ENCODE results near the gene GPR141. TPM values are rescaled to one million over a fixed set of nuclear protein-coding genes. Genes with fewer than 3 reads are reported as not detected.

Gene GPR141
- total RNA-seq, 4 donors from 2014 or later, result 0.80 to 2.0 TPM; not detected in 2

DNA sequence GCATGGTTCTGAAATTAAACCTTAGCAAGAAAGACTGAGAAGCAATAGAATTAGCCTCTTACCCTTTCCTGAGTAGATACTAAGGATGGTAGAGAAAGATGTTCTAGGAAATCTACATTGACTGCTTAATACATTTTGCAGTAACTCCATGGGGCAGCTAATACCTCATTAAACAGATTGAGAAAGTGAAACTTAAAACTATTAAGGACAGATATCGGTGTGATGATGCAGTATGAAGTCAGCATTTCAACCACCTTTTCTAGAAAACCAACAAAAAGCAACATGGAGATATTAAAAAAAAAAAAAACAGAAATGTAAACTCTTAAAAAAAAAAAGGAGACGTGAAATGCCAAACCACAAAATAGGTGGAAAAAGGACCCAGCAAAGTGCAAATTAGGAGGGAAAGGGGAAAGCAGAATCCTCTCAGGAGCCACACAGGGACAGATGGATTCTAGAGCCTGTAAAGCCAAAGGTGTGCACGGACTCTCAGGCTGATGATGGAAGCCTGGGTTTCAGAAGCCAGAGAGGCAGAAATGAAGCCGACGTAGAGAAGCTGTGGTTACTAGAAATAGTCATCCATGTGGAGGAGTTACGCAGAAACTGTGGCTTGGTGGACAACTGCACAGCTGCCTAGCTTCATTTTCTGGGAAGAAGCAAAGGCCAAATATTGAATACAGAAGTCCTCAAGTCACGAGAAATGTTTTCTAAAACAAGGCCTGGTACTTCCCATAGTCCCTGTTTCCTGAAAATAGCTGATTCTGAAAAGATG, 38.1 kb upstream of the GPR141 start:
- no peak overlapping the region for H3K27ac ChIP-seq
- H3K4me3 ChIP-seq, result no peak overlapping the region
- no peaks in the 10 kb centered on the region for H3K36me3 ChIP-seq
- no peak for DNase-seq (ENCODE audit: low spot score in 2 of 2)
- no peaks in the 10 kb centered on the region for H3K4me1 ChIP-seq
- TF ChIP-seq EP300 (IDR thresholded peaks at IDR 0.05) (no peak), CTCF (IDR thresholded peaks at IDR 0.05) (no peak), POLR2AphosphoS5 (IDR thresholded peaks at IDR 0.05) (no peak), POLR2A (IDR thresholded peaks at IDR 0.05) (no peak)
- WGBS, result 69% methylated on average over 7 of the region's 7 CpGs
- no peaks in the 10 kb centered on the region for H3K27me3 ChIP-seq
- no peaks in the 10 kb centered on the region for H3K9me3 ChIP-seq

- WGBS, result 47% methylated on average over 1 of the region's 1 CpG
- H3K27ac ChIP-seq, result no peak overlapping the region
Measured at GRCh38 chr7:37656913-37657530, 26.5 kb upstream of the GPR141 start.

GRCh38 chr7:37657816-37658215, 25.8 kb upstream of the GPR141 start:
- WGBS, result 69% methylated on average over 1 of the region's 1 CpG
- no peak for DNase-seq (ENCODE audit: low spot score in 2 of 2)
- Histone ChIP-seq H3K27me3 (no peaks in the 10 kb centered on the region), H3K27ac (no peak overlapping the region), H3K4me1 (no peaks in the 10 kb centered on the region), H3K9me3 (no peaks in the 10 kb centered on the region), H3K4me3 (no peak overlapping the region), H3K36me3 (no peaks in the 10 kb centered on the region)
- no peak for TF ChIP-seq EP300 (IDR thresholded peaks at IDR 0.05)
- no peak for TF ChIP-seq CTCF (IDR thresholded peaks at IDR 0.05)

More at GRCh38 chr7:37656913-37657530, 26.5 kb upstream of the GPR141 start:
- Histone ChIP-seq H3K4me1 (no peaks in the 10 kb centered on the region), H3K27me3 (no peaks in the 10 kb centered on the region), H3K36me3 (no peaks in the 10 kb centered on the region), H3K9me3 (no peaks in the 10 kb centered on the region), H3K4me3 (no peak overlapping the region)
- TF ChIP-seq EP300 (IDR thresholded peaks at IDR 0.05) (no peak), POLR2A (IDR thresholded peaks at IDR 0.05) (no peak), POLR2AphosphoS5 (IDR thresholded peaks at IDR 0.05) (no peak), CTCF (IDR thresholded peaks at IDR 0.05) (no peak)
- DNase-seq (ENCODE audit: low spot score in 2 of 2), result no peak

DNA sequence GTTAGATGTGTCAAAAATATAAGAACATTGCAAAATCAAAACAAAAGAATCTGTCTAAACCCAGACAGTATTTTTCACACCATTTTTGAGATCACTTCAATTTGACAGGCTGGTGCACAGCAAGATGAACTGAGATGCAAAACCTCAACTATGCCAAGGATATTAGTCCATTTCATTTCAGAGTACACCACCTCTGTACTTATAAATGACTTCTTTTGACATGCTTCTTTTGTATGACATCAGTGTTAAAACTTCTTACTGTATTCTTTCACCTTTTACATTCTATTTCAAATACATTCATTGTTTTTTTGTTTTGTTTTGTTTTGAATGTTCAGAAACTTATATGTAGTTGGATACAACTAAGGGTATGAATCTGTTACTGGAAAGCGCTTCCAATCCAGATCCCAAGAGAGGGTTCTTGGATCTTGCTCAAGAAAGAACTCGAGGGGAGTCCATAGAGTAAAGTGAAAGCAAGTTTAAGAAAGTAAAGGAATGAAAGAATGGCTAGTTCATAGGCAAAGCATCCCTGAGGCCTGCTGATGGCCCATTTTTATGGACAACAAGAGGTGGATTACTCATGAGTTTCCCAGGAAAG, 23.5 kb upstream of the GPR141 start:
- no peak for TF ChIP-seq POLR2AphosphoS5 (IDR thresholded peaks at IDR 0.05)
- no peak for TF ChIP-seq EP300 (IDR thresholded peaks at IDR 0.05)
- no peak for TF ChIP-seq CTCF (IDR thresholded peaks at IDR 0.05)
- no peak for TF ChIP-seq POLR2A (IDR thresholded peaks at IDR 0.05)
- H3K27me3 ChIP-seq, result no peaks in the 10 kb centered on the region
- WGBS, result 72% methylated on average over 2 of the region's 2 CpGs
- no peak for DNase-seq (ENCODE audit: low spot score in 2 of 2)
- H3K27ac ChIP-seq, result no peak overlapping the region
- H3K36me3 ChIP-seq, result no peaks in the 10 kb centered on the region
- H3K4me3 ChIP-seq, result no peak overlapping the region
- no peaks in the 10 kb centered on the region for H3K4me1 ChIP-seq
- H3K9me3 ChIP-seq, result no peaks in the 10 kb centered on the region

DNA sequence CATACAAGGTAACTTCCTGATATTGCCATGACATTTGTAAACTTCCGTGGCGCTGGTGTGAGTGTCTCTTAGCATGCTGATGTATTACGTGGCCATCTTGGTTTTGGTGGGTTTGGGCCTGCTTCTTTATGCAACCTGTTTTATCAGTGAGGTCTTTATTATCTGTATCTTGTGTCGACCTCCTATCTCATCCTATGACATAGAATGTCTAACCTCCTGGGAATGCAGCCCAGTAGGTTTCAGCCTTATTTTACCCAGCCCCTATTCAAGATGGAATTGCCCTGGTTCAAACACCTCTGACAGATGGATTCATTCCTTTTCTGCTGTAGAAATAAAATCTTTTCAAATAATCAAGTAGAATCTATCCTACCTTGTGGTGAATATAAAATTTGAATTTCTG, 23.0 kb upstream of the GPR141 start:
- H3K27me3 ChIP-seq, result no peaks in the 10 kb centered on the region
- H3K27ac ChIP-seq, result no peak overlapping the region
- WGBS, result 88% methylated on average over 4 of the region's 4 CpGs
- no peak for TF ChIP-seq POLR2A (IDR thresholded peaks at IDR 0.05)
- TF ChIP-seq POLR2AphosphoS5 (IDR thresholded peaks at IDR 0.05), result no peak
- no peak for TF ChIP-seq CTCF (IDR thresholded peaks at IDR 0.05)
- TF ChIP-seq EP300 (IDR thresholded peaks at IDR 0.05), result no peak
- H3K36me3 ChIP-seq, result no peaks in the 10 kb centered on the region
- H3K9me3 ChIP-seq, result no peaks in the 10 kb centered on the region
- no peak overlapping the region for H3K4me3 ChIP-seq
- DNase-seq (ENCODE audit: low spot score in 2 of 2), result no peak
- H3K4me1 ChIP-seq, result no peaks in the 10 kb centered on the region

All from suprapubic skin (tissue), 4 donors.